Sigmoid colon (tissue), 7 donors: ENCODE data around the gene NHSL2. TPM values are rescaled to one million over a fixed set of nuclear protein-coding genes. Genes with fewer than 3 reads are reported as not detected.

Experiments used
- DNase-seq: peaks from one replicate; pipeline ENCODE4 v3.0.0-alpha.2; 2019
- H3K27ac ChIP-seq, 4 donors: fragments of 200-600 bp; sonication (generic); one replicate each; pipeline ENCODE4 v1.5.1; 2016 to 2019; ENCODE audit warnings: mild to moderate bottlenecking in 1 of 4
- H3K27me3 ChIP-seq, 3 donors: fragments of 200-600 bp; sonication (generic); one replicate each; pipeline ENCODE4 v1.5.1; 2019; ENCODE audit warnings: mild to moderate bottlenecking in 1 of 3
- H3K36me3 ChIP-seq, 4 donors: fragments of 200-600 bp; sonication (generic); one replicate each; pipeline ENCODE4 v1.5.1; 2016 to 2019
- H3K4me1 ChIP-seq, 4 donors: fragments of 200-600 bp; sonication (generic); one replicate each; pipeline ENCODE4 v1.5.1; 2017 to 2019
- H3K4me3 ChIP-seq, 4 donors: fragments of 200-600 bp; sonication (generic); one replicate each; pipeline ENCODE4 v1.5.1; 2017 to 2019; ENCODE audit warnings: mild to moderate bottlenecking in 2 of 4, moderate library complexity in 1 of 4
- H3K9me3 ChIP-seq, 4 donors: fragments of 200-600 bp in 3 of 4; sonication (generic) in 3 of 4; one replicate each; pipeline versions ENCODE4 v1.5.1 to v1.6.1; 2013 to 2019
- CTCF ChIP-seq, 4 experiments: fragments of 450-650 bp in 3 of 4; fragments of 200-600 bp in 1 of 4; IDR thresholded peaks; one replicate each; pipeline ENCODE4 v1.5.1; 2016 to 2019; ENCODE audit warnings: antibody characterized with exemption in 4 of 4, mild to moderate bottlenecking in 3 of 4, moderate library complexity in 2 of 4
- EP300 ChIP-seq, 4 donors: sonication (generic); formaldehyde crosslinking; IDR thresholded peaks; one replicate each; pipeline ENCODE4 v1.6.1; 2017; ENCODE audit warnings: antibody characterized with exemption in 4 of 4
- POLR2A ChIP-seq, 2 donors: fragments of 450-650 bp; IDR thresholded peaks; one replicate each; pipeline ENCODE4 v1.6.1; 2016; ENCODE audit warnings: antibody characterized with exemption in 2 of 2, mild to moderate bottlenecking in 2 of 2, moderate library complexity in 2 of 2
- POLR2AphosphoS5 ChIP-seq, 4 donors: sonication (generic); formaldehyde crosslinking; IDR thresholded peaks; one replicate each; pipeline ENCODE4 v1.6.1; 2017; ENCODE audit warnings: antibody characterized with exemption in 4 of 4
- WGBS, 2 donors: extraction: QIAGEN DNeasy Blood & Tissue Kit; methylation state at CpG; one replicate each; pipeline ENCODE4 v1.1.7; 2013; 5-methylcytosine and 5-hydroxymethylcytosine counted together
- intact Hi-C: fragments of 100-400 bp; cut with DNase I; formaldehyde crosslinking; loops from one replicate; pipeline ENCODE4 v1.15.1; 2023
- polyA plus RNA-seq, 3 donors: library from polyadenylated mRNA; stranded (reverse); fragments of 200-250 nt; gene quantifications; one replicate each; pipeline ENCODE4 v1.2.3, GENCODE V29; 2013
- total RNA-seq, 4 donors: library from RNA; depleted of rRNA; stranded (reverse); fragments of >200 nt; gene quantifications; one replicate each; pipeline ENCODE4 v1.1.0, GENCODE V29; 2016
- donor health status: healthy with polysubstance abuse.
- donor health status: Bipolar disorder and iron deficiency.
- donor health status: healthy.

The NHSL2 gene
- total and polyA plus RNA-seq, 7 donors: under 0.01 to 21.3 (median 8.1) TPM

- no peak overlapping the region for H3K4me3 ChIP-seq
- intact Hi-C loops: no loop called here
- H3K9me3 ChIP-seq: no peaks in the 10 kb centered on the region
- H3K36me3 ChIP-seq: no peaks in the 10 kb centered on the region
- H3K4me1 ChIP-seq: peaks cover 0 to 10% (median 3%) of the 10 kb centered on the region in 4 donors
- H3K27me3 ChIP-seq: peaks cover 0 to 2% (median 0%) of the 10 kb centered on the region in 3 donors
- TF ChIP-seq POLR2AphosphoS5 (IDR thresholded peaks at IDR 0.05) (no peak), POLR2A (IDR thresholded peaks at IDR 0.05) (no peak), CTCF (IDR thresholded peaks at IDR 0.05) (no peak), EP300 (IDR thresholded peaks at IDR 0.05) (no peak)
- 24 to 63% methylated on average over 3 of the region's 3 CpGs for WGBS, 2 donors
- DNase-seq: no peak
- peak overlapping the region in 1 of 4 donors; percentile 40 for H3K27ac ChIP-seq
These were observed 85.5 kb downstream of the NHSL2 start for GRCh38 chrX:71996136-71996535.

GRCh38 chrX:71996826-71997225, 86.2 kb downstream of the NHSL2 start:
- DNase-seq: peak; percentile 91
- TF ChIP-seq CTCF (IDR thresholded peaks at IDR 0.05): no peak
- TF ChIP-seq POLR2A (IDR thresholded peaks at IDR 0.05): no peak
- TF ChIP-seq POLR2AphosphoS5 (IDR thresholded peaks at IDR 0.05): peak in 2 of 4 donors; percentile 17 to 28
- no peak for TF ChIP-seq EP300 (IDR thresholded peaks at IDR 0.05)
- Histone ChIP-seq H3K27me3 (peaks cover 0 to 2% (median 0%) of the 10 kb centered on the region in 3 donors), H3K36me3 (no peaks in the 10 kb centered on the region), H3K4me3 (no peak overlapping the region), H3K4me1 (peaks cover 0 to 7% (median 0%) of the 10 kb centered on the region in 4 donors), H3K27ac (peak overlapping the region; percentile 34 to 52 (median 44)), H3K9me3 (no peaks in the 10 kb centered on the region)
- intact Hi-C loops: no loop called here
- WGBS, 2 donors: 83 to 88% methylated on average over 6 of the region's 6 CpGs

GRCh38 chrX:71997320-71997719, 86.7 kb downstream of the NHSL2 start:
- H3K9me3 ChIP-seq: no peaks in the 10 kb centered on the region
- intact Hi-C loops: no loop called here
- H3K27ac ChIP-seq: peak overlapping the region; percentile 34 to 52 (median 44)
- H3K4me3 ChIP-seq: no peak overlapping the region
- H3K27me3 ChIP-seq: peaks cover 0 to 2% (median 0%) of the 10 kb centered on the region in 3 donors
- WGBS, 2 donors: 74 to 84% methylated on average over 3 of the region's 3 CpGs
- no peak for DNase-seq
- H3K4me1 ChIP-seq: peaks cover 0 to 2% (median 0%) of the 10 kb centered on the region in 4 donors
- TF ChIP-seq CTCF (IDR thresholded peaks at IDR 0.05) (no peak), POLR2A (IDR thresholded peaks at IDR 0.05) (no peak), EP300 (IDR thresholded peaks at IDR 0.05) (no peak), POLR2AphosphoS5 (IDR thresholded peaks at IDR 0.05) (no peak)
- no peaks in the 10 kb centered on the region for H3K36me3 ChIP-seq

- Histone ChIP-seq H3K9me3 (no peaks in the 10 kb centered on the region), H3K4me3 (no peak overlapping the region), H3K36me3 (no peaks in the 10 kb centered on the region), H3K4me1 (peaks cover 0 to 6% (median 5%) of the 10 kb centered on the region in 4 donors), H3K27me3 (peaks cover 0 to 2% (median 0%) of the 10 kb centered on the region in 3 donors), H3K27ac (no peak overlapping the region)
- TF ChIP-seq POLR2A (IDR thresholded peaks at IDR 0.05): no peak
- peak; percentile 5 to 59 (median 37) for TF ChIP-seq CTCF (IDR thresholded peaks at IDR 0.05)
- DNase-seq: no peak
- WGBS, 2 donors: 23 to 32% methylated on average over 6 of the region's 6 CpGs
- intact Hi-C loops: no loop called here
These were observed 88.3 kb downstream of the NHSL2 start for GRCh38 chrX:71998836-71999509.
